Neural cell (in vitro differentiated cells): ENCODE measurements around the gene LRRC36. TPM values are rescaled to one million over a fixed set of nuclear protein-coding genes. Genes with fewer than 3 reads are reported as not detected.

Experiments
- H2AFZ ChIP-seq: fragments of 200-600, 300-800 bp; sonication (generic), shearing (Covaris generic); 2 replicates; pipeline ENCODE4 v1.6.0; 2014; ENCODE audit warnings: low read depth, mild to moderate bottlenecking, antibody characterized with exemption, low read length, moderate library complexity
- H3F3A ChIP-seq: fragments of 200-600 bp; shearing (Covaris generic); 2 replicates; pipeline ENCODE4 v1.6.1; 2016; ENCODE audit warnings: mild to moderate bottlenecking, moderate library complexity, mixed read lengths, antibody characterized with exemption, low read length; ENCODE audit not compliant: insufficient read depth, poor library complexity, severe bottlenecking
- H3K27ac ChIP-seq: fragments of 200-600, 300-800 bp; sonication (generic), shearing (Covaris generic); 2 replicates; pipeline ENCODE4 v1.5.1; 2014; ENCODE audit warnings: mild to moderate bottlenecking, low read length, moderate library complexity
- H3K27me3 ChIP-seq: fragments of 300-800, 200-600 bp; sonication (generic), shearing (Covaris generic); 2 replicates; pipeline ENCODE4 v1.6.0; 2014; ENCODE audit warnings: mild to moderate bottlenecking, low read depth, low read length, moderate library complexity; ENCODE audit not compliant: insufficient read depth
- H3K36me3 ChIP-seq: fragments of 300-800, 200-600 bp; sonication (generic), shearing (Covaris generic); 2 replicates; pipeline ENCODE4 v1.5.1; 2014; ENCODE audit warnings: mild to moderate bottlenecking, antibody characterized with exemption, low read length, moderate library complexity; ENCODE audit not compliant: insufficient read depth
- H3K4me2 ChIP-seq: fragments of 300-800, 200-600 bp; sonication (generic), shearing (Covaris generic); 2 replicates; pipeline ENCODE4 v1.6.0; 2014; ENCODE audit warnings: mild to moderate bottlenecking, low read length
- H3K4me3 ChIP-seq: fragments of 300-800, 200-600 bp; sonication (generic), shearing (Covaris generic); 2 replicates; pipeline ENCODE4 v1.5.1; 2014; ENCODE audit warnings: mild to moderate bottlenecking, low read length, moderate library complexity
- H3K79me2 ChIP-seq: fragments of 200-600 bp; shearing (Covaris generic); replicated peaks from 2 replicates; pipeline ENCODE4 v1.6.0; 2014; ENCODE audit warnings: mild to moderate bottlenecking, low read length, moderate library complexity; ENCODE audit not compliant: insufficient read depth
- H3K9ac ChIP-seq: fragments of 300-800, 200-600 bp; sonication (generic), shearing (Covaris generic); 2 replicates; pipeline ENCODE4 v1.6.1; 2016; ENCODE audit warnings: mild to moderate bottlenecking, low read length, mixed read lengths
- H3K9me2 ChIP-seq: fragments of 200-600 bp; shearing (Covaris generic); 2 replicates; pipeline ENCODE4 v1.6.1; 2016; ENCODE audit warnings: mild to moderate bottlenecking, low read length, mixed read lengths; ENCODE audit not compliant: insufficient read depth
- H3K9me3 ChIP-seq: fragments of 200-600, 300-800 bp; sonication (generic), shearing (Covaris generic); 2 replicates; pipeline ENCODE4 v1.6.1; 2016; ENCODE audit warnings: mild to moderate bottlenecking, mixed run types, low read length, moderate library complexity, mixed read lengths
- H4K20me1 ChIP-seq: fragments of 200-600 bp; shearing (Covaris generic); 2 replicates; pipeline ENCODE4 v1.6.1; 2016; ENCODE audit warnings: mild to moderate bottlenecking, mixed run types; ENCODE audit not compliant: insufficient read depth
- CTCF ChIP-seq: fragments of 450-650 bp; IDR thresholded peaks from 2 replicates; pipeline ENCODE4 v1.5.1; 2014; ENCODE audit warnings: antibody characterized with exemption, mild to moderate bottlenecking, moderate library complexity; ENCODE audit not compliant: poor library complexity, severe bottlenecking
- EP300 ChIP-seq: fragments of 450-650 bp; conservative IDR thresholded peaks from 2 replicates; pipeline ENCODE4 v1.6.1; 2014; ENCODE audit warnings: antibody characterized with exemption, mild to moderate bottlenecking, moderate library complexity; ENCODE audit not compliant: poor library complexity, severe bottlenecking
- EZH2 ChIP-seq: fragments of 200-600, 300-800 bp; shearing (Covaris generic), sonication (generic); IDR thresholded peaks from 2 replicates; pipeline ENCODE4 v1.6.1; 2014; ENCODE audit warnings: antibody characterized with exemption, low read length, borderline replicate concordance, mild to moderate bottlenecking; ENCODE audit not compliant: insufficient read depth, poor library complexity, severe bottlenecking
- MXI1 ChIP-seq: fragments of 450-650 bp; conservative IDR thresholded peaks from 2 replicates; pipeline ENCODE4 v1.6.1; 2014; ENCODE audit warnings: antibody characterized with exemption, mild to moderate bottlenecking; ENCODE audit not compliant: poor library complexity, severe bottlenecking
- POLR2AphosphoS5 ChIP-seq: IDR thresholded peaks from 2 replicates; pipeline ENCODE4 v1.6.1; 2012
- RAD21 ChIP-seq: fragments of 450-650 bp; conservative IDR thresholded peaks from 2 replicates; pipeline ENCODE4 v1.6.1; 2014; ENCODE audit warnings: antibody characterized with exemption, mild to moderate bottlenecking, moderate library complexity
- REST ChIP-seq: IDR thresholded peaks from 2 replicates; pipeline ENCODE4 v1.6.1; 2012; ENCODE audit warnings: borderline replicate concordance
- SMC3 ChIP-seq: fragments of 450-650 bp; conservative IDR thresholded peaks from 2 replicates; pipeline ENCODE4 v1.6.1; 2014; ENCODE audit warnings: antibody characterized with exemption, mild to moderate bottlenecking, moderate library complexity; ENCODE audit not compliant: poor library complexity
- TAF1 ChIP-seq: IDR thresholded peaks from 2 replicates; pipeline ENCODE4 v1.6.1; 2012; ENCODE audit warnings: low read depth
- polyA plus RNA-seq: library from polyadenylated mRNA; depleted of rRNA; stranded (reverse); fragments of >200 nt; gene quantifications from 2 replicates; pipeline ENCODE4 v1.2.3, GENCODE V29; 2014

The LRRC36 gene
- polyA plus RNA-seq, 1 donor from 2014 or later: 1.6 TPM

GRCh38 chr16:67394155-67395104 is 67.8 kb downstream of the LRRC36 start:
- Histone ChIP-seq H3K27ac (no peak overlapping the region), H3K79me2 (no peaks in the 10 kb centered on the region), H2AFZ (no peak overlapping the region), H3K9ac (no peak overlapping the region), H3K9me3 (no peaks in the 10 kb centered on the region), H3K36me3 (no peaks in the 10 kb centered on the region), H3K27me3 (no peaks in the 10 kb centered on the region), H3K4me3 (no peak overlapping the region), H4K20me1 (no peaks in the 10 kb centered on the region), H3K9me2 (no peaks in the 10 kb centered on the region), H3F3A (no peaks in the 10 kb centered on the region), H3K4me2 (no peak overlapping the region)
- TF ChIP-seq EZH2 (no peak), CTCF (no peak), POLR2AphosphoS5 (no peak), TAF1 (no peak), SMC3 (no peak), MXI1 (no peak), REST (no peak), RAD21 (no peak)

GRCh38 chr16:67395105-67395457 is 68.5 kb downstream of the LRRC36 start:
- Histone ChIP-seq H4K20me1 (no peaks in the 10 kb centered on the region), H3K27ac (no peak overlapping the region), H3K9me3 (no peaks in the 10 kb centered on the region), H3K9me2 (no peaks in the 10 kb centered on the region), H3K79me2 (no peaks in the 10 kb centered on the region), H3K9ac (no peak overlapping the region), H2AFZ (no peak overlapping the region), H3K4me2 (no peak overlapping the region), H3F3A (no peaks in the 10 kb centered on the region), H3K27me3 (no peaks in the 10 kb centered on the region), H3K4me3 (no peak overlapping the region), H3K36me3 (no peaks in the 10 kb centered on the region)
- no peak for TF ChIP-seq EZH2
- no peak for TF ChIP-seq CTCF
- no peak for TF ChIP-seq POLR2AphosphoS5
- TF ChIP-seq SMC3: no peak
- no peak for TF ChIP-seq MXI1
- TF ChIP-seq REST: no peak
- TF ChIP-seq EP300: no peak
- TF ChIP-seq RAD21: no peak
- TF ChIP-seq TAF1: no peak
